Loucy (cell line): ENCODE results near the gene MOK.

Source experiments
- H2AFZ ChIP-seq: fragments of 200-600 bp; sonication (generic); 2 replicates; pipeline ENCODE4 v1.6.0; 2016; ENCODE audit warnings: antibody characterized with exemption, mild to moderate bottlenecking, low read length, moderate library complexity
- H3F3A ChIP-seq: fragments of 200-600 bp; 2 replicates; pipeline ENCODE4 v1.6.0; 2016; ENCODE audit warnings: antibody characterized with exemption, low read depth, mild to moderate bottlenecking
- H3K27me3 ChIP-seq: fragments of 200-600 bp; sonication (generic); 2 replicates; pipeline ENCODE4 v1.6.1; 2014; ENCODE audit warnings: low read length, mild to moderate bottlenecking; ENCODE audit not compliant: insufficient read depth, poor library complexity, severe bottlenecking
- H3K36me3 ChIP-seq: fragments of 200-600 bp; sonication (generic); 2 replicates; pipeline ENCODE4 v1.6.1; 2016; ENCODE audit warnings: low read length; ENCODE audit not compliant: insufficient read depth
- H3K4me1 ChIP-seq: fragments of 200-600 bp; sonication (generic); 2 replicates; pipeline ENCODE4 v1.5.1; 2014; ENCODE audit warnings: low read length, mild to moderate bottlenecking; ENCODE audit not compliant: insufficient read depth, poor library complexity, severe bottlenecking
- H3K4me2 ChIP-seq: fragments of 200-600 bp; sonication (generic); 2 replicates; pipeline ENCODE4 v1.6.0; 2014; ENCODE audit warnings: antibody characterized with exemption, low read length, low read depth, mild to moderate bottlenecking; ENCODE audit not compliant: poor library complexity, severe bottlenecking
- H3K4me3 ChIP-seq: fragments of 200-600 bp; sonication (generic); 2 replicates; pipeline ENCODE4 v1.5.1; 2014; ENCODE audit warnings: low read length, mild to moderate bottlenecking, mixed read lengths; ENCODE audit not compliant: poor library complexity, severe bottlenecking
- H3K79me2 ChIP-seq: fragments of 200-600 bp; sonication (generic); 2 replicates; pipeline ENCODE4 v1.6.1; 2014; ENCODE audit warnings: low read length; ENCODE audit not compliant: insufficient read depth
- H3K9ac ChIP-seq: fragments of 200-600 bp; sonication (generic); 2 replicates; pipeline ENCODE4 v1.6.0; 2014; ENCODE audit warnings: mild to moderate bottlenecking, low read depth, low read length, moderate library complexity; ENCODE audit not compliant: poor library complexity, severe bottlenecking
- H3K9me2 ChIP-seq: fragments of 200-600 bp; sonication (generic); replicated peaks from 2 replicates; pipeline ENCODE4 v1.6.1; 2016; ENCODE audit warnings: low read depth, low read length, mixed read lengths
- H3K9me3 ChIP-seq: fragments of 200-600 bp; sonication (generic); 2 replicates; pipeline ENCODE4 v1.6.1; 2014; ENCODE audit warnings: mild to moderate bottlenecking, antibody characterized with exemption, low read length, low read depth; ENCODE audit not compliant: insufficient read depth
- H4K20me1 ChIP-seq: fragments of 200-600 bp; sonication (generic); 2 replicates; pipeline ENCODE4 v1.6.0; 2014; ENCODE audit warnings: antibody characterized with exemption, low read length, mild to moderate bottlenecking; ENCODE audit not compliant: insufficient read depth, poor library complexity, severe bottlenecking
- CTCF ChIP-seq: fragments of 200-600 bp; sonication (generic); conservative IDR thresholded peaks from 2 replicates; pipeline ENCODE4 v1.5.1; 2014; ENCODE audit warnings: mild to moderate bottlenecking, antibody characterized with exemption, low read length
- EZH2phosphoT487 ChIP-seq: fragments of 200-600 bp; IDR thresholded peaks from 2 replicates; pipeline ENCODE4 v1.6.1; 2018; ENCODE audit warnings: antibody characterized with exemption, mild to moderate bottlenecking, moderate library complexity, borderline replicate concordance

MOK gene

GRCh38 chr14:102239231-102239630, 65.7 kb downstream of the MOK start:
- no peaks in the 10 kb centered on the region for H3K36me3 ChIP-seq
- no peaks in the 10 kb centered on the region for H3K9me3 ChIP-seq
- H3F3A ChIP-seq = no peaks in the 10 kb centered on the region
- no peak overlapping the region for H3K4me3 ChIP-seq
- no peak for TF ChIP-seq CTCF
- TF ChIP-seq EZH2phosphoT487 = no peak
- no peaks in the 10 kb centered on the region for H3K27me3 ChIP-seq
- H3K9ac ChIP-seq = no peak overlapping the region
- no peak overlapping the region for H2AFZ ChIP-seq
- no peak overlapping the region for H3K4me2 ChIP-seq
- H3K79me2 ChIP-seq = no peaks in the 10 kb centered on the region
- H3K9me2 ChIP-seq = no peaks in the 10 kb centered on the region
- H3K4me1 ChIP-seq = no peaks in the 10 kb centered on the region
- no peaks in the 10 kb centered on the region for H4K20me1 ChIP-seq

GRCh38 chr14:102238766-102239165, 66.2 kb downstream of the MOK start:
- no peak overlapping the region for H3K4me3 ChIP-seq
- H3K9me3 ChIP-seq = no peaks in the 10 kb centered on the region
- no peaks in the 10 kb centered on the region for H3K4me1 ChIP-seq
- H3K9ac ChIP-seq = no peak overlapping the region
- no peaks in the 10 kb centered on the region for H3K79me2 ChIP-seq
- no peaks in the 10 kb centered on the region for H3F3A ChIP-seq
- H3K4me2 ChIP-seq = no peak overlapping the region
- no peaks in the 10 kb centered on the region for H3K27me3 ChIP-seq
- no peaks in the 10 kb centered on the region for H3K9me2 ChIP-seq
- H4K20me1 ChIP-seq = no peaks in the 10 kb centered on the region
- H2AFZ ChIP-seq = no peak overlapping the region
- no peaks in the 10 kb centered on the region for H3K36me3 ChIP-seq
- TF ChIP-seq CTCF (no peak), EZH2phosphoT487 (no peak)

- Histone ChIP-seq H2AFZ (no peak overlapping the region), H3K4me1 (no peaks in the 10 kb centered on the region), H4K20me1 (no peaks in the 10 kb centered on the region), H3K4me2 (no peak overlapping the region), H3F3A (no peaks in the 10 kb centered on the region), H3K36me3 (no peaks in the 10 kb centered on the region), H3K4me3 (no peak overlapping the region), H3K9me3 (no peaks in the 10 kb centered on the region), H3K9ac (no peak overlapping the region), H3K27me3 (no peaks in the 10 kb centered on the region), H3K9me2 (no peaks in the 10 kb centered on the region), H3K79me2 (no peaks in the 10 kb centered on the region)
- TF ChIP-seq CTCF = no peak
- no peak for TF ChIP-seq EZH2phosphoT487
Measured at GRCh38 chr14:102238131-102238530, 66.8 kb downstream of the MOK start.
